Embryonic facial prominence (tissue), 1 donor: ENCODE results near the gene KCNIP3.
"Not testable (repeated sequence)": the region's sequence is repeated elsewhere in the genome, so short reads cannot be mapped to it uniquely, and the experiment has no call there.

ENCODE experiments used
- DNase-seq: peaks from one replicate; pipeline ENCODE4 v3.0.0-alpha.2; 2016; ENCODE audit errors: extremely low spot score

Gene KCNIP3

DNA sequence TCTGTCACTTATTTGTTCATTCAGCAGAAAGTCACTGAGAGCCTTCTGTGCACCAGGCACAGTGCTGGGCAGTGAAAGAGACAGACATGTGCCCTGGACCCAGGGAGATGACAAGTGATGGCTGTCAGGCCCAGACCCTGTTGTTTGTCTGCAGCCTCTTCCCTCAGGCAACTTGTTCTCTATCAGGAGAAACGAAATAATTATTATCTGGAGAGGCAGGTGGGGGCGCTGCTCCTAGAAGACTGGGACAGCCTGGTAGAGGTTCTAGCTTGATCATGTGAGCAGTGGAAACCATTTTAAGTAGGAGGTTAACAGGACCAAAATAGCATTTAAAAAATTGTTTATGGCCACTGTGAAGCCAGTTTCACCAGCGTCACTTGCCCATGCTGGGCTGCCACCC, 107.5 kb downstream of the KCNIP3 start:
- DNase-seq, result not testable (repeated sequence)

DNA sequence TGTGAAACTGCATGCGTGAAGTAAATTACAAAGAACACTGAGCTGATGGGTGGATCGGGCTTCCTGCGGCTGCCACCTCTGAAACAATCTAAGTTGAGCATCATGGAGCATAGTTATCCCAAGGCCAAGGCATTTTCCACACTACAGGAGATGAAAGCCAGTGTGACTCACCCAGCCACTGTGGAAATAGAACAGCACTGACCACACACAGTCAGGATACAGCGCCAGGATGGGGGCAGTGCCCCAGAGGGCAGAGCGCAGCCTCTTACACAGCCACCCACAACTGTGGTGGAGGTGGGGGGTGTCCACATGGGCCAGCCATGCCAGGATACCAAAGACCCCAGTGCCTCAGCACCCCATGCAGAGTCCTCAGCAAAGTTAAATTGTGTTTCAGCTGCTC, 114.1 kb downstream of the KCNIP3 start:
- DNase-seq, result not testable (repeated sequence)

DNA sequence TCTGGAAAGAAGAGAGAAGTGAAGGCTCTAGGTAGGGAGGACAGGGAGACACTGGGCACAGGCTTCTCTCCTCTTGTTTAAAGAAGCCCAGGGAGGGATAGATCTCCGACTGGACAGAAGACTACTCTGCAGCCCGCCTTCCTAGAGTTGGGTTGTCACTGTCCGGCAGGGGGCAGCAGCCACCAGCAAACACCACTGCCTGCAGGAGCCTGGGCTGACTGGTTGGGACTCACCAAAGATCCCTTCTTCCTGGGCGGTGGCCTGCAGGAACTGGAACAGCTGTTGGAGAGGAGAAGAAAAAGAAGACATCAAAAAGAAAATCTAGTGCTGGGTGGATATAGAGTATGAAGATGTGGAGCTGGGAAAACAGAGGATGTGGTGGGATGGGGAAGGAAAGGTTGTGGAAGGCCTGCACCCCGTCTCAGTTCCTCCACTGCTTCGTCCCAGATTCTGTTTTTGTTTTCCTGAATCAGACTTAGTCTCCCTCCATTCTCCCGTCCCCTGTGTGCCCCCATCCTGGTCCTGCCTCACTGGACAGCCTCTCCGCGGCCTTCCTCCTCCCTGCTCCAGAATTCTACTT, 117.0 kb downstream of the KCNIP3 start:
- DNase-seq, result not testable (repeated sequence)

DNA sequence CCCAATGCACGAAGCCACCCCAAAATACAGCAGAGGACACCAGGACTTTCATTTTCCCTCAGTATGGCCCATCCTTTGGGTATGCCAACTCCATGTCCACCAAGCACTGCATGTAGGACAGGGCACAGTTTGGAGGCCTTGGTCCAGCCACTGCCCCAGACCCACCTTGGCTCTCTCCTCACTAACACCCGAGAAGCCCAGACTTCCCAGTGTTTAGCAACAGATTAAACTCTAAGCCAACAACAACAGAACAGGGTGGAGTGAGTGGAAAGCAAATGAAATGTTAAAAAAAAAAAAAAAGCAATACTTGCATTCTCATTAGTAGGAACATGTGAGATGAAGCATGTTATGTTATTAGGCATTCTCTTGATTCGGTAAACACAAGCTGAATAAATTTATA, 118.0 kb downstream of the KCNIP3 start:
- DNase-seq, result not testable (repeated sequence)

DNA sequence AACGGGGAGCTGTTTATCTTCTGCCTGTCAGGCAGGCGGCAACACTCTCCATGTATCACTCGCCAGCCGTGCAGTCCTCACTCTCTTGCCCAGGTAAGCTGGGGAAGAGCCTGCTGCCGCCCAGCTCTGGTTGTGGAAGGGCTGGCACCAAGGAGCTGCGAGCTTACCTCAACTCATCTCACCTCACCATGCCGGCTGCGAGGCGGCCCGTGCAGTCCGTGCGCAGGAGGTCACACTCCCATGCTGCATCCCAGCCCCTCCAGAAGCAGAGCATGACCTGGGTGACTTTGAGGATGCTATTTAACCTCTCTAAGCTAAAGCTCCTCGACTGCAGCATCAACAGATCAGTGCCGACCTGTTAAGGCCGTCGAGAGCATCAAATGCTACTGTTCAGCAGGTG, 118.4 kb downstream of the KCNIP3 start:
- DNase-seq, result not testable (repeated sequence)

DNA sequence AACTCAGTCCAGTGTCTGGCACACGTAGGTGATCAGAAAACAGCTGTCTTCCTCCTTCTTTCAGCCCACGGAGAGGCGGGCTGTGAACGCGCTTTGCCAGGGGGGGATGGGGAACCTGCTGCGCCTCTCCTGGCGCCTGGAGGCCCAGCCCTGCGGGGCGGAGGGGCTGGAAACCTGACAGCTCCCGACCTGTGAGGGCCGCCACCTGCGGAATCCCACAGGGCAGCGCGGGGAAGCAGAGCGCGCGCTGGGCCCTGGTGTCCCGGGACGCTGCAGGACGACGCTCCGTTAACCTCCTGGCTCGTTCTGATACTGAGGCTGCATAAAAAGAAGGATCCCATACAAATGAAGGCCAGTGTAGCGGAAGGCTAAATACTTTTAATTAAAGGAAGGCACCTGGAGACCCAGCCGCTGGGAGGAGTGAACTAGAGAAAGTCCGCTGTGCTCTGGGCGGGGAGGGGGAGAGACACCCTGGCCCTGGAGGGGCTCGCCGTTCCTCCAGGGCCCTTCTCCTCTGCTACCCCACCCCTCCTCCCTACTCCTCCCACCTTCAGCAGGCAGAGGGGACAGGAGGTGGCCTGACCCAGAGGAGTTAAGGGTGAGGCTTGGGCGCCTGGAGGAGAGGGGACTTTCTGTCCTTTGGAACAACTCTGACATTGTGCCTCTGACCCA, 130.2 kb downstream of the KCNIP3 start:
- DNase-seq, result not testable (repeated sequence)

DNA sequence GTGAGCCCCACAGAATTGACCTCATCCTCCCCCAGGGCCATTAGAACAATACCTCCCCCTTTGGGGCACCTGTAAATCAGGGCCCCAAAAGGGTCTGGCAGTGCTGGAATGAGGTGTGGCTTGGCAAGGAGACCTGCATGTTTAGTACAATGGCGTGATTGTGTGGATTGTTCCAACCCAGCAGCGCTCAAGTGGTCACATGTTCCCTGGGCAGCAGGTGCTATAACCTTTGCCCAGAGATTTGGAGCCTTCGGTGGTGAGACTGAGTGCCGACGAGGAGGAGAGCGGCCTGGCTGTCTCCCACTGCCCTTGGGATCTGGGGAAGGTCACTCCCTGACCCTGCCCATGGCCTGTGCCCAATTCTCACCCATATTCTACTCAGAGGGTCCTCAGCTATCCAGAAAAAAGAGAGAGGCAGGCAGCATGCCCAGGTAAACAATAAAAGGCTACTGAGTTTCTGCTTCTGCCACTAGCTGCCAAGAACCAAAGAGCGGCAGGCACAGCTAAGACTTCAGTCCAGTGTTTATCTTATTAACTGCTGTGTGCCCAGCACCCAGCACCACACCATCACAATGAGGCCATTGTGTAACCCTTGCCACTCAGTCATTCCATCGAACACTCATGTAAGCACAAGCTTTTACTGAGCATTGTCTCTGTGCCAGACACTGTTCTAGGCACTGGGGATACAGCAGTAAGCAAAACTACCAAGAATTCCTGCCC, 132.8 kb downstream of the KCNIP3 start:
- not testable (repeated sequence) for DNase-seq

DNA sequence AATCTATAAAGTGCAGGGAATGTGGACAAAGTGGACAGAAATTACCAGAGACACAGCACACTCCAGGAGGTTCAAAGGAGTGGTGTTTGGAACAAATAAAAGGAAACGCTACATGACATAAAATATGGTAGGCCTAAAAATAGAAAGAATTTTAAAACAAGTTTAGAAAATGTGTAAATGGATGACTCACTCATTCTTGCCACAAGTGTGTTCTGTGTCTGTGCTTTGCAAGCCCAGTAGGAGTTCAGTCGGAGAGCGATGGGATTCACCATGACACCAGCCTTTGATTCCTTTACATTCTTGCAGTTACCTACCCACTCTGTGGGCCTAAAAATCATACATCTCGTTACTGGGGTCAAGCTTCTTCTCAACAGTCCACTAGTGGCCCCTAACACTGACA, 136.2 kb downstream of the KCNIP3 start:
- DNase-seq, result not testable (repeated sequence)

DNA sequence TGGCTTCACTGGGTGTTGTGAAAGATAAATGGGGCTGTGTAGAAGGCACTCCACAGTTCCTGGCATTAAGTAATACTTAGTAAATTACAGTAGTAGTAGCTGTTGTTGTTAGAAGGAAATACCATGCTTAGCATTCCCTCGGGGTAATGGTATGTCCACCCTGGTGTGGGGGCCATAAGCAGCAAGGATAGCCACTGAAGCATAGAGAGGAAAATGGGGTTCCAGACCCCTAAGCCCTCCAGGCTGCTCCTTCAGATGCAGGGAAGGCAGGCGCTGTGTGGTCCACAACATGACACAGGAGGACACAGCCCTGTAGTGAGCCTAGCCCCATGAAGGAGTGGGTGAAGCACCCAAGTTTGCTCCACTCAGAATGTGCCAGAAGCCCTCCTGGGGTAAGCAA, 136.8 kb downstream of the KCNIP3 start:
- not testable (repeated sequence) for DNase-seq

DNA sequence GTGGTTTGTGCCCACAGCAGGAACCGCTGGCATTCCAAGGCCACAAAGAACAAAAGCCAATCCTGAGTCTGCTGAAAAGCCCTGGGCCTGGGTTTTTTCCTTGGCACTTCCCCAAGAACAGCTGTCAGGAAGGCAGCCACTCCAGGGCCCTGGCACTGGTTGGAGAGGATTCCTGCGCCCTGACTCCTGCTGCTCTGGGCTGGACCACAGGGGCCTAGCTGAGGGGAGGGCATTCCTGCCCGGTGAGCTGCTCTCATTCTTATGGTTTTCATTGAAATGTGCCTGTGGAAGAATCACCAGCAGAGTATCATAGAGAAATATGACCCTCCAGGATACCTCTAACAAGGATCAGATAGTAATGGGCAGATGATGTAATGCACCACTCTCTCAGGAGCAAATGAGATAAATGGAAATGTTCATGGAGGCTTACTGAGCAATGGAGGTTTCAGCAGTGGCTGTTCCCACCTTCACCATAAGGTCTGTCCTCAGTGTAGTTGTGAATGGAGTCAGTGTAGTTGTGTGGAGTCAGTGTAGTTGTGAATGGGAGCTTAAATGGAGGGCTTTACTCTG, 137.4 kb downstream of the KCNIP3 start:
- DNase-seq, result not testable (repeated sequence)

DNA sequence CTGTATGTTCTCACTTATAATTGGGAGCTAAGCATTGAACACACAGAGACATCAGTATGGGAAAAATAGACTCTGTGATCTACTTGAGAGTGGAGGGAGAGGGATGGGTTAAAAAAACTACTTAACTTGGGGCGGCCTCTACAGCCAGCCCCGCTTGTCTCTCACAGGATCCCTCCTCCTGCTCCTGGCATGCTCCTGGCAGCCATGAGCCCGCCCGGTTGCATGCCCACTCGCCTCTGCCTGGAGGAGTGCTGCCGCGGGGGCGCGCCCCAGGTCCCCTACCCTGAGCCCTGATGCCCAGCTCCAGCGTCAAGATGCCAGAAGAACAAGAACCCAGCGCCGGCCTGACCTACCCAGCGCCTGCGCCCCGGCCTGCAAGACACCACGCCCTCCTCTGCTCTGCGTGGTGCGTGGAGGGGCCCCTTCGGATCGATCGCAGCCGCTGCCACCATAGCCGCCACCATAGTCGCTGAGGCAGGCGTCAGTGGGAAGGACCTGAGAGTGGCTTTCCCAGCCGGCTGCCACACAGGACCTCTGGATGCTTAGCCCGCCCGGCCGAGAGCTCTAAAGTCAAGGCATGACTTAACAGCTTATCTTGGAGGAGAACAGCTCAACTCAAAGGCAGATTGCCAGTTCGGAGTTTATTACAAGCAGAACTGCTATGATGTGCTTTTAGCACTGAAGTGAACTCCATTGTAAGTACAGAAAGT, 138.2 kb downstream of the KCNIP3 start:
- not testable (repeated sequence) for DNase-seq
